Measurements from ENCODE around the gene DEFB118.
"Not testable (repeated sequence)": the region's sequence is repeated elsewhere in the genome, so short reads cannot be mapped to it uniquely, and the experiment has no call there.

The DEFB118 gene

DNA sequence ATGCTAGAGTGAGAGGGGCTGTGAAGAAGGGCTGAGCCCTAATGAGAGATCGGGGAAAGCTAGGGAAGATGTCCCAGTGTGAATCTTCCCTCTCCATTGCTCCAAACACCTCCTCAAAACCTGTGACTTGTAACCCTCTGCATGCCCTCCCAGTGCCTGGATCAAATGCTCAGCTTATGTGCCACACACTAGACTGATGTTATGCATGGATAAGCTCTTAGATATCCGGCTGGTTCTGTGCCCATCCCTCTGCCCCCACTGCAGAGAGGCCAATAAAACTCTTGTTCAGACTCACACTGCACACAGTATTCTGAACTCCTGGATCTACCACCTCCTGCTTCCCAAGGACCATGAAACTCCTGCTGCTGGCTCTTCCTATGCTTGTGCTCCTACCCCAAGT, at the start of gene DEFB118:
Gene DEFB118, plus strand, starts transcription at position 301 of the 400 bp plus-strand sequence. Its CDS starts 50 bp downstream, at position 351.
- DNase-seq: no peak

- no peak for DNase-seq
Measured at GRCh38 chr20:31322504-31322903, 45.9 kb upstream of the DEFB118 start.

DNA sequence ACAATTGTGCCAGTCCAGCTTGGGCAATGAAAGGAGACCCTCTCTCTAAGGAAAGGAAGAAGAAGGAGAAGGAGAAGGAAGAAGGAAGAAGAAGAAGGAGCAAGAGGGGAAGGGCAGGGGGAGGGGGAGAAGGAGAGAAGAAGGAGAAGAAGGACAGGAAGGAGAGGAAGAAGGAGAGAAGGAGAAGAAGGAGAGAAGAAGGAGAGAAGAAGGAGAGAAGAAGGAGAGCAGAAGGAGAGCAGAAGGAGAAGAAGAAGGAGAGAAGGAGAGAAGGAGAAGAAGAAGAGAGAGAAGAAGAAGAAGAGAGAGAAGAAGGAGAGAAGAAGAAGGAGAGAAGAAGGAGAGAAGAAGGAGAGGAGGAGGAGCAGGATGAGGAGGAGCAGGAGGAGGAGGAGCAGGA, 37.5 kb upstream of the DEFB118 start:
- no peak for DNase-seq

- no peak for DNase-seq
Measured at GRCh38 chr20:31341470-31341869, 26.9 kb upstream of the DEFB118 start.

DNA sequence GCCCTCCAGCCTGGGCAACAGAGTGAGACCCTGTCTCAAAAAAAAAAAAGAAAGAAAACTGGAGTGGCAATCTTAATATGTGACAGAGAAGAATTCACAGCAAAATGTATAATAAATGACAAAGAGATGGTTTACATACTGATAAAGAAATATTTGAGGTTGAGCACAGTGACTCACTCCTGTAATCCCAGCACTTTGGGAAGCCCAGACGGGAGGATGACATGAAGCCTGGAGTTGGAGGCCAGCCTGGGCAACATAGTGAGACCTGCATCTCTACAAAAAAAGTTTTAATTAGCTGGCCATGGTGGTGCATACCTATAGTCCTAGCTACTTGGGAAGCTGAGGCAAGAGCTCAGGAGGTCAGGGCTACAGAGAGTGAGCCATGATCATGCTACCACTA, 12.4 kb upstream of the DEFB118 start:
- no peak for DNase-seq

DNA sequence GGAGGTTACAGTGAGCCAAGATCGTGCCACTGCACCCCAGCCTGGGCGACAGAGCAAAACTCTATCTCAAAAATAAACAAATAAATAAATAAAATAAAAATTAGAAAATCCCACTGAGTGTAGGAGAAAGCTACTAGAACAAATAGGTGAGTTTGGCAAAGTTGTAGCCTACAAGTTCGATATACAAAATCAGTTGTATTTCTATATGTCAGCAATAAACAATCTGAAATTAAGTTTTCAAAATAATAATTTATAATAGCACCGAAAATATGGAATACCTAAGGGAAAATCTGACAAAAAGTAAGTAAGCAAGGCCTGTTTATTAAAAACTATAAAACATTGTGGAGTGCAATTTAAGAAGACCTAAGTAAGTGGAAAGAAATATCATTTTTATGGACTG, 5.1 kb upstream of the DEFB118 start:
- DNase-seq: no peak

DNA sequence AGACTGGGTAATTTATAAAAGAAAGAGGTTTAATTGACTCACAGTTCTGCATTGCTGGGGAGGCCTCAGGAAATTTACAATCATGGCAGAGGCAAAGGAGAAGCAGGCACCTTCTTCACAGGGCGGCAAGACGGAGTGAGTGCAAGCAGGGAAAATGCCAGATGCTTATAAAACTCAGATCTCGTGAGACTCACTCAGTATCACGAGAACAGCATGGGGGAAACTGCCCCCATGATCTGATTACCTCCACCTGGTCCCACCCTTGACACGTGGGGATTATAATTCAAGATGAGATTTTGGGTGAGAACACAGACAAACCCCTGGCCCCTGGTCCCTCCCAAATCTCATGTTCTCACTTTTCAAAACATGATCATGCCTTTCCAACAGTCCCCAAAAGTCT, 4.1 kb upstream of the DEFB118 start:
- DNase-seq: not testable (repeated sequence)

DNA sequence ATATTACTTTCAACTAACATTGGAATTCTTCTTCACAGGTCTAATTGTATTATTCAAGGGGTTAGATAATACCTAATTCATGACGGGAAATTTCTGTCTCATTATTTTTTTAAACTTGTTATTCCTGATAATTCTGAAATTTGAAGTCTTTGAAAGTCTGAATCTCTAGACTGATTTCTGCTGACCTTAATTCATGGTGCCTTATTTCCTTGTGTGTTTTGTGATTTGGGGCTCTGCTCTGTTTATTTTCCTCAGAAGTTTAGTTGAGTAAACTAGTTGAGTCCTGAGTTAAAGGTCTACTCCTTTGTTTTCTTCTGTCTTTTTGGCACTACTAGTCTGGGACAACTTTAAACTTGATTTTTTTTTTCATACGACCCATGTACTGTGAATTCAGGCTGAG, 5.9 kb downstream of the DEFB118 start:
- DNase-seq: no peak

- no peak for DNase-seq
Measured at GRCh38 chr20:31390490-31390889, 22.1 kb downstream of the DEFB118 start, which contains the start of gene DEFB119. Gene DEFB119, minus strand, starts transcription at chr20:31390590. Its CDS starts 107 bp downstream, at chr20:31390483.

GRCh38 chr20:31392836-31393235, 24.4 kb downstream of the DEFB118 start:
- DNase-seq: no peak

- DNase-seq: no peak
Measured at GRCh38 chr20:31394900-31395299, 26.5 kb downstream of the DEFB118 start.

GRCh38 chr20:31403886-31404285, 35.5 kb downstream of the DEFB118 start:
- DNase-seq: no peak

- DNase-seq: no peak
Measured at GRCh38 chr20:31406115-31406514, 37.7 kb downstream of the DEFB118 start, which contains the start of gene DEFB121. Gene DEFB121, minus strand, starts transcription at chr20:31406215. Its CDS starts 63 bp downstream, at chr20:31406152.

GRCh38 chr20:31410011-31410410, 41.6 kb downstream of the DEFB118 start:
- DNase-seq: no peak

GRCh38 chr20:31414381-31414780, 46.0 kb downstream of the DEFB118 start:
- no peak for DNase-seq

- no peak for DNase-seq
Measured at GRCh38 chr20:31415653-31416052, 47.3 kb downstream of the DEFB118 start.

GRCh38 chr20:31418307-31418706, 49.9 kb downstream of the DEFB118 start:
- DNase-seq: no peak

Measured in CD4-positive, alpha-beta T cell treated with Interleukin-15 for 1 hour (primary cell).